Lung microvascular endothelial cell (primary cell): ENCODE results near the gene PHF19. TPM values are rescaled to one million over a fixed set of nuclear protein-coding genes. Genes with fewer than 3 reads are reported as not detected.
A peak's percentile ranks its signal among the peaks of the same experiment; 100 is the strongest.

Experiments
- DNase-seq, 2 donors: peaks; one replicate each; pipeline versions ENCODE4 v3.0.0 to v3.0.0-alpha.2; 2010; ENCODE audit warnings: low read depth in 2 of 2
- total RNA-seq: library from RNA; depleted of rRNA; stranded (reverse); fragments of >200 nt; gene quantifications from 2 replicates; pipeline ENCODE4 v1.2.1, GENCODE V29; 2014

Gene PHF19
- total RNA-seq, 1 donor from 2014 or later = 9.3 TPM

- no peak for DNase-seq
These were observed 36.8 kb upstream of the PHF19 start for GRCh38 chr9:120913647-120914264.

- no peak for DNase-seq
These were observed 36.1 kb upstream of the PHF19 start for GRCh38 chr9:120912958-120913646.

- DNase-seq = no peak
These were observed 34.4 kb upstream of the PHF19 start for GRCh38 chr9:120911295-120911837.

- no peak for DNase-seq
These were observed 33.7 kb upstream of the PHF19 start for GRCh38 chr9:120910643-120911042.

GRCh38 chr9:120909904-120910303, 32.9 kb upstream of the PHF19 start:
- DNase-seq = peak in 1 of 2 donors; percentile 69

- no peak for DNase-seq
These were observed 28.6 kb upstream of the PHF19 start for GRCh38 chr9:120905315-120906164.

GRCh38 chr9:120904978-120905301, 28.0 kb upstream of the PHF19 start:
- no peak for DNase-seq

GRCh38 chr9:120904061-120904977, 27.3 kb upstream of the PHF19 start:
- no peak for DNase-seq

- no peak for DNase-seq
These were observed 25.9 kb upstream of the PHF19 start for GRCh38 chr9:120902569-120903535.

GRCh38 chr9:120901755-120902568, 25.0 kb upstream of the PHF19 start:
- no peak for DNase-seq

GRCh38 chr9:120900824-120901223, 23.8 kb upstream of the PHF19 start:
- no peak for DNase-seq

- DNase-seq = no peak
These were observed 22.6 kb upstream of the PHF19 start for GRCh38 chr9:120899490-120900068.

GRCh38 chr9:120898396-120898795, 21.4 kb upstream of the PHF19 start:
- DNase-seq = no peak

GRCh38 chr9:120895951-120896350, 19.0 kb upstream of the PHF19 start:
- DNase-seq = no peak

- peak; percentile 18 to 55 for DNase-seq
These were observed 17.5 kb upstream of the PHF19 start for GRCh38 chr9:120894321-120895148.

- no peak for DNase-seq
These were observed 16.8 kb upstream of the PHF19 start for GRCh38 chr9:120893611-120894307.
